Heart left ventricle (tissue), 13 donors: ENCODE results near the gene OR7A5.

Experiments
- CTCF ChIP-seq, 12 donors: fragments of 200-600 bp; sonication (generic) in 4 of 12; IDR thresholded peaks; one replicate each; pipeline versions ENCODE4 v1.5.0 to v1.8.0; 2018 to 2022; ENCODE audit warnings: antibody characterized with exemption in 12 of 12, mild to moderate bottlenecking in 5 of 12
- POLR2A ChIP-seq, 2 donors: fragments of 450-650 bp; IDR thresholded peaks; one replicate each; pipeline ENCODE4 v1.6.1; 2017; ENCODE audit warnings: antibody characterized with exemption in 2 of 2, mild to moderate bottlenecking in 2 of 2, moderate library complexity in 2 of 2
- donor health status: ischemic (EF 13 %, LVEDD 7.1; RV severe dilation, severe dysfunction).
- donor health status: DM: no; HTN: yes; CAD: no.
- donor health status: DM: no; HTN: no; CAD: no.
- donor health status: ischemic (EF 25% LVEDD 6.9; RV normal size, moderate dysfunction).
- donor health status: ischemic (EF 25% LVEDD 5.7; RV mildly dilated, moderate dysfunction).
- donor health status: ischemic (EF 35%, LVEDD 5.7; RV mildly dilated, moderate dysfunction).
- donor health status: nonischemic (EF 11% LVEDD 7.7; RV severe dilation, severe dysfunction).
- donor health status: DM: yes; HTN: yes; CAD: no.
- donor health status: PGD.
- donor health status: ischemic (EF 29% LVEDD 5.4; RV normal size, mild dysfunction).
- donor health status: nonischemic (EF 23%, LVEDD 6.1; RV moderate dilation, normal function).

GRCh38 chr19:14840206-14840605 is 5.2 kb upstream of the OR7A5 start:
- TF ChIP-seq POLR2A (IDR thresholded peaks at IDR 0.05), result no peak
- no peak for TF ChIP-seq CTCF (IDR thresholded peaks at IDR 0.05)
